Measurements from ENCODE around the gene HIBCH.

Gene HIBCH

DNA sequence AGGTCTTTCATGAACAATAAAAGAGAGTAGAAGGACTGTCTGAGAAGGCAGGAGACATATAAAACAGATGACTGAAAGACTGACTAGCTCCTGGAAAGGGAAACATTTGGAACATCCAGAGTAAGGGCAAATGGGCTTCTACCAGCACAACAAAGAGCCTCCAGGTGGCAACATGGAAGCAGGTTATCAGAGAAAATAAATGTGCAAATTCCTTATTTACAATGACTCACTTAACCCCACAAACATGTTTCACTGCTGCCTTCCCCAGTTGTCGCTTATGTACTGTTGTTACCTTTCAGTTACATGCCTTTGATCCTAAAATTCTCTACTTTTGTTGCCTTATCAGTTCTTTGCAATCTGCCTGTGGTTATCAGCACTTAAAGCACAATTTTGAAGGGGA is 117.0 kb downstream of the HIBCH start:
- Histone ChIP-seq H3K4me1 (peaks cover 13% of the 10 kb centered on the region), H3K9ac (no peak overlapping the region), H3K27me3 (ENCODE audit: control insufficient read depth, insufficient read depth, low read length) (no peaks in the 10 kb centered on the region), H3K9me3 (ENCODE audit: control insufficient read depth, low read length) (no peaks in the 10 kb centered on the region), H3K4me2 (ENCODE audit: low read length) (no peak overlapping the region), H3K27ac (no peak overlapping the region), H2AFZ (no peak overlapping the region), H3K36me3 (ENCODE audit: control insufficient read depth, insufficient read depth, low read length) (no peaks in the 10 kb centered on the region), H3K4me3 (ENCODE audit: low read depth, low read length) (no peak overlapping the region), H3K79me2 (no peaks in the 10 kb centered on the region)
- TF ChIP-seq, protein P1, sequence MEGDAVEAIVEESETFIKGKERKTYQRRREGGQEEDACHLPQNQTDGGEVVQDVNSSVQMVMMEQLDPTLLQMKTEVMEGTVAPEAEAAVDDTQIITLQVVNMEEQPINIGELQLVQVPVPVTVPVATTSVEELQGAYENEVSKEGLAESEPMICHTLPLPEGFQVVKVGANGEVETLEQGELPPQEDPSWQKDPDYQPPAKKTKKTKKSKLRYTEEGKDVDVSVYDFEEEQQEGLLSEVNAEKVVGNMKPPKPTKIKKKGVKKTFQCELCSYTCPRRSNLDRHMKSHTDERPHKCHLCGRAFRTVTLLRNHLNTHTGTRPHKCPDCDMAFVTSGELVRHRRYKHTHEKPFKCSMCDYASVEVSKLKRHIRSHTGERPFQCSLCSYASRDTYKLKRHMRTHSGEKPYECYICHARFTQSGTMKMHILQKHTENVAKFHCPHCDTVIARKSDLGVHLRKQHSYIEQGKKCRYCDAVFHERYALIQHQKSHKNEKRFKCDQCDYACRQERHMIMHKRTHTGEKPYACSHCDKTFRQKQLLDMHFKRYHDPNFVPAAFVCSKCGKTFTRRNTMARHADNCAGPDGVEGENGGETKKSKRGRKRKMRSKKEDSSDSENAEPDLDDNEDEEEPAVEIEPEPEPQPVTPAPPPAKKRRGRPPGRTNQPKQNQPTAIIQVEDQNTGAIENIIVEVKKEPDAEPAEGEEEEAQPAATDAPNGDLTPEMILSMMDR (IDR thresholded peaks at IDR 0.05), result no peak

- peaks cover 16% of the 10 kb centered on the region for H3K4me1 ChIP-seq
- no peak overlapping the region for H3K4me2 ChIP-seq (ENCODE audit: low read length)
- TF ChIP-seq, protein P1 (IDR thresholded peaks at IDR 0.05), result no peak
- H3K27me3 ChIP-seq (ENCODE audit: control insufficient read depth, insufficient read depth, low read length), result no peaks in the 10 kb centered on the region
- no peaks in the 10 kb centered on the region for H3K36me3 ChIP-seq (ENCODE audit: control insufficient read depth, insufficient read depth, low read length)
- H3K4me3 ChIP-seq (ENCODE audit: low read depth, low read length), result no peak overlapping the region
- no peak overlapping the region for H3K27ac ChIP-seq
- H3K79me2 ChIP-seq, result no peaks in the 10 kb centered on the region
- no peak overlapping the region for H3K9ac ChIP-seq
- no peak overlapping the region for H2AFZ ChIP-seq
- H3K9me3 ChIP-seq (ENCODE audit: control insufficient read depth, low read length), result no peaks in the 10 kb centered on the region
These were observed 117.6 kb downstream of the HIBCH start for GRCh38 chr2:190202018-190202417.

DNA sequence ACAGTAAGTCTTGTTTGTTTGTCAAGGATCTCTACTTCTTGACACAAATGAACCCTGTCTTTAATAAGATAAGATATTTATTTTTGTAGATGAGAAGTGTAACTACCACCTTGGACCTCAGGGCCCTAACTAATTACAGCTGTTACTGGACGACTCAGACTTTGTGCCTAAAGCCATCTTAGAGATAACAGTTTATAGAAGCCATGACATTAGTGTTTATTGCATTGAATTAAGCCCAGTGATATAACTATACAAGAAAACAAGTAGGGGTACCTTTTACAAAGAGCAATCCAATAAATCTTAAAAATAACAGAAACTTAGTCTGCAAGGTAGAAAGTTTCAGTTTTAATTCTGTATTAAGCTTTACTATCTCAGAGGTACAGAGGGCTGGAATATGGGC is 119.0 kb downstream of the HIBCH start:
- Histone ChIP-seq H3K79me2 (no peaks in the 10 kb centered on the region), H3K27me3 (ENCODE audit: control insufficient read depth, insufficient read depth, low read length) (no peaks in the 10 kb centered on the region), H3K36me3 (ENCODE audit: control insufficient read depth, insufficient read depth, low read length) (no peaks in the 10 kb centered on the region), H2AFZ (no peak overlapping the region), H3K4me2 (ENCODE audit: low read length) (no peak overlapping the region), H3K9me3 (ENCODE audit: control insufficient read depth, low read length) (no peaks in the 10 kb centered on the region), H3K27ac (no peak overlapping the region), H3K4me3 (ENCODE audit: low read depth, low read length) (no peak overlapping the region), H3K9ac (no peak overlapping the region), H3K4me1 (peaks cover 12% of the 10 kb centered on the region)
- TF ChIP-seq, protein P1 (IDR thresholded peaks at IDR 0.05), result no peak

GRCh38 chr2:190199530-190199929 is 120.1 kb downstream of the HIBCH start:
- H3K9me3 ChIP-seq (ENCODE audit: control insufficient read depth, low read length), result no peaks in the 10 kb centered on the region
- H3K27me3 ChIP-seq (ENCODE audit: control insufficient read depth, insufficient read depth, low read length), result no peaks in the 10 kb centered on the region
- no peak overlapping the region for H3K4me3 ChIP-seq (ENCODE audit: low read depth, low read length)
- peaks cover 12% of the 10 kb centered on the region for H3K4me1 ChIP-seq
- H3K27ac ChIP-seq, result no peak overlapping the region
- H3K4me2 ChIP-seq (ENCODE audit: low read length), result no peak overlapping the region
- no peak overlapping the region for H3K9ac ChIP-seq
- H3K79me2 ChIP-seq, result no peaks in the 10 kb centered on the region
- H3K36me3 ChIP-seq (ENCODE audit: control insufficient read depth, insufficient read depth, low read length), result no peaks in the 10 kb centered on the region
- H2AFZ ChIP-seq, result no peak overlapping the region
- TF ChIP-seq, protein P1 (IDR thresholded peaks at IDR 0.05), result no peak

- peaks cover 12% of the 10 kb centered on the region for H3K4me1 ChIP-seq
- no peak overlapping the region for H3K4me2 ChIP-seq (ENCODE audit: low read length)
- no peaks in the 10 kb centered on the region for H3K79me2 ChIP-seq
- no peak overlapping the region for H2AFZ ChIP-seq
- H3K9ac ChIP-seq, result no peak overlapping the region
- H3K36me3 ChIP-seq (ENCODE audit: control insufficient read depth, insufficient read depth, low read length), result no peaks in the 10 kb centered on the region
- TF ChIP-seq, protein P1 (IDR thresholded peaks at IDR 0.05), result no peak
- H3K27me3 ChIP-seq (ENCODE audit: control insufficient read depth, insufficient read depth, low read length), result no peaks in the 10 kb centered on the region
- no peaks in the 10 kb centered on the region for H3K9me3 ChIP-seq (ENCODE audit: control insufficient read depth, low read length)
- H3K4me3 ChIP-seq (ENCODE audit: low read depth, low read length), result no peak overlapping the region
- no peak overlapping the region for H3K27ac ChIP-seq
These were observed 120.5 kb downstream of the HIBCH start for GRCh38 chr2:190199109-190199508.

Data from parathyroid adenoma (tissue), 2 donors.